HG03558 (cell line): ENCODE data around the gene COMP.

Experiments
- ATAC-seq: cut with Tn5 transposase; IDR thresholded peaks from one replicate; pipeline ENCODE4 v1.9.1; 2021; ENCODE audit warnings: moderate number of reproducible peaks; ENCODE audit not compliant: unreplicated experiment; ENCODE audit errors: extremely low read depth

The COMP gene

DNA sequence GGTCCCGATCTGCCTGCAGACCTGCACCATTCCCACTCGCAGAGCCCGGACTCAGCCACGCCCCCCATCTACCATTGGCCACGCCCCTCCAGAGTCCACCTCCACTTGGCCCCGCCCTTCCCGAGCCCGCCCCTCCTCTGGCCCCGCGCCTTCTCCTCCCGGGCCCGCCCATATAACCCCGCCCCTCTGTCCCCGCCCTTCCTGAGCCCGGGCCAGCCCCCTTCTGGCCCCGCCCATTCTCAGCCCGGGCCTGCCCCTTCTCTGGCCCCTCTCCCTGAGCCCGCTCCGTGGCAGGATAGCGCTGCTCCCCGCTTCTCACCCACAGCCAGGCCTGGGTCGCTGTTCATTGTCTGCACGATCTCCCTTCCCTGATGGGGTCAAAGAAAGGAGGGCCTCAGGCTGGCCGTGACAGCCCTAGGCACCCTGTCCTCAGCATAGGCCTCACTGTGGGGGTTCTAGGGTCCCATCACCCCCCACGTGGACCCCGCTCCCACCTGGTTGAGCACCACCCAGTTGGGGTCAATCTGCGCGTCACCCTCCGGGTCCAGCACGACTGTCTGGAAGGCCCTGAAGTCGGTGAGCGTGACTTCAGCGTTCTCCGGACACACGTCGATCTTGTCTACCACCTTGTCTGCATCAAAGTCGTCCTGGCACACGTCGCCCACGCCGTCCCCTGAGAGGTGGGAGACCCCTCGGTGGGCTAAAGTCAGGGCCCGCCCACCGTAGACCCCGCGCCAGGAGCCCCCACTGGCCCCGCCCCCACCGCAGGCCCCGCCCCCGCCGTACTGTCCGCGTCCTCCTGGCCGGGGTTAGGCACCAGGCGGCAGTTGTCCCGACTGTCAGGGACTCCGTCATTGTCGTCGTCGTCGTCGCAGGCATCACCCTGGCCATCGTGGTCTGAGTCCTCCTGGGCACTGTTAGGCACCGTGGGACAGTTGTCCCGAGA, 5.7 kb downstream of the COMP start:
- ATAC-seq: no peak

DNA sequence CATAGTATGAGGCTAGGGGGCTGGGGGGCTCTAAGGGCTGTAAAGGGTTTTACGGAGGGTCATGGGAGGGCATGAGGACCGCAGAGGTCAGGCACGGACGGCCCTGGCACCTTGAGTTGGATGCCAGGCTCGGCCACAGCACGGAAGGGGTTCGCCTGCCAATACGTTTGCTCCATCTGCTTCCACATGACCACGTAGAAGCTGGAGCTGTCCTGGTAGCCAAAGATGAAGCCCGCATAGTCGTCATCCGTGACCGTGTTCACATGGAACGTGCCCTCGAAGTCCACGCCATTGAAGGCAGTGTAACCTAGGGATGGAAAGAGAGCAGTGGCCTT, 6.4 kb downstream of the COMP start:
- ATAC-seq: no peak

GRCh38 chr19:18783958-18784785, 6.9 kb downstream of the COMP start:
- no peak for ATAC-seq

DNA sequence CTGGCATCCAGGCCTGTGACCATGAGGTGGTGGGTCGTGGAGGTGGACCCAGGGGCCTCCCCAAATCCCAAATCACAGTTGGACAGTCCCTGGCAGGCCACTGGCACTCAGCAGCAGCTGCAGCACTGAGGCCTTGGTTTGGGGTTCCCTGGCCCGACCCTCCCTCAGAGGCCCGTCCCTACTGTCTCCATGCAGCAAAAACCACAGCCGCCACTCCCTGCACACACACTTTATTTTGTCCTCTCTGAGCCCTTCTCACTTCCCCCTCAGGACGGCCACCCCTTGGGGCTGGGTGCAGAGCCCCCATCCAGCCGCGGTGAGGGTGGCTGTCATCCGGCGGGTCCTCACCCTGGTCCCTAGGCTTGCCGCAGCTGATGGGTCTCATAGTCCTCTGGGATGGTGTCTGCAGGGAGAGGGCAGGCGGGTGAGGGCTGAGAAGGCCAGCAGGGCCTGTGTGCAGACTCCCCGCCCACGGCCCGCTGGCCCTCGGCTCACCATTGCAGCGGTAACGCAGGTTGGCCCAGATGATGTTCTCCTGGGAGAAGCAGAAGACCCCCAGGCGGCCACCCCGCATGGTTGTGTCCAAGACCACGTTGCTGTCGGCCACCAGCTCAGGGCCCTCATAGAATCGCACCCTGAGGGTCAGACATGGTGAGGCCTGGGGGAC, 8.4 kb downstream of the COMP start:
- no peak for ATAC-seq

DNA sequence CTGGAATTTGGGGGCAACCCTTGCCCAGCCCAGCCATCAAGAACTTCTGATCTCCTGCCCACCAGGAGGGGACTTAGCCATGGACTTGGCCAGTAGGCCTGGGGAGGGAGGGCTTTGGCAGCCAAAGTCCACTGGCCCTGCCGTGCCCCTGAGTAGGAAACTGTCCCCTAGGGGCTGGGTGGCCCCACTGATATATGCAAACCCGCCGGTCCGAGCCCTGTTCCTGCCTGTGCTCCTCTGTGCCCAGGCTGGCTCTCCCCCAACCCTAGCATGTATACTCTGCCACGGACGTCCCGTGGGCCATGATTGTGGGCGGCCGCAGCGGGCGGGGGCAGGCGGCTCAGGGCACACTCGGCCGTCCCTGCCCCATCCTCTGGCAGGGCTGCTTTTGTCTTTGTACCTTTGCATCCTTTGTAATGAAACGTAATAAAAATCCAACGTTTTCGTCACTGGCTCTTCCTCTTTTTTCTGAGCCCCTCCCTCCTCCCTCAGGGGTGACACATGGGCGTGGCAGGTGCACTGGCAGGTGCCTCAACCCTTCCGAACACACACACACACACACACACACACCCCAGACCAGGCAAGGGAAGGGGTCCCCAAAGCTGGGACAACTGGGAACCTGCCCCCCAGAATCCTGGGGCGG, 9.1 kb downstream of the COMP start:
- no peak for ATAC-seq

GRCh38 chr19:18781047-18781600, 10.0 kb downstream of the COMP start:
- no peak for ATAC-seq

GRCh38 chr19:18780631-18781030, 10.5 kb downstream of the COMP start:
- ATAC-seq: no peak

- no peak for ATAC-seq
Measured at GRCh38 chr19:18780081-18780480, 11.0 kb downstream of the COMP start.

- ATAC-seq: no peak
Measured at GRCh38 chr19:18778826-18779495, 12.1 kb downstream of the COMP start.

- no peak for ATAC-seq
Measured at GRCh38 chr19:18778076-18778389, 13.1 kb downstream of the COMP start.

GRCh38 chr19:18777301-18778075, 13.6 kb downstream of the COMP start:
- no peak for ATAC-seq

DNA sequence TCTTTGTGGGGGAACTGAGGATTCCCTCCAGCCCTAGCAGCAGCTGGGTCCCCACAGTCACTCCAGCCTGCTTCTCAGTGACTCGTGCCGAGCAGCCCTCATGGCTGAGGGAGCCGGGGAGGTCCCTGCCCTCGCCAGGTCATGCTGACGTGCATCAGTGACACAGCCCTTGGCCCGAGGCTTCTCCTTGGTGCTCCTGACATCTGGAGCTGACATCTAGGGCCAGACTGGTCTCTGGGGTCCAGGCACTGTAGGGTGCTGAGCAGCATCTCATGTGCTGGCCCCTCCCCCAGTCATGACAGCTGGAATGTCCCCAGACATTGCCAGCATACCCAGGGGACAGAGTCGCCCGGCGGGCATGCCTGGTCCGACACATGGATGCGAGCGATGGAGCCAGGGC, 14.4 kb downstream of the COMP start:
- no peak for ATAC-seq

DNA sequence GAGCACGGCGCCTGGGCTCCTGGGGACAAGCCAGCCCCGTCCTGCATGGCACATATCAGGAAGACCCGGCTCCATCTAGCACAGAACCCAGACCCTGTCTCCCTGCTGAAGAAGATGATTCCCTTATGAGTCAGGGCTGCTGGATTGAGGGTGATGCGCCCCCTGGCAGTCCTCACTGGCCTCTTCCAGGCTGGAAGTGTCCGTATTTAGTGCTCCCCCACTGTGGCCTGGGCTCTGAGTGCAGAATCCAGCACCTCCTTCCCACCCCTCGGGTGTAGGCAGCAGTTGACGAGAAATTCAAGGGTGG, 14.9 kb downstream of the COMP start:
- ATAC-seq: no peak

GRCh38 chr19:18775586-18776287, 15.4 kb downstream of the COMP start:
- ATAC-seq: no peak

- ATAC-seq: no peak
Measured at GRCh38 chr19:18774782-18775444, 16.2 kb downstream of the COMP start.

DNA sequence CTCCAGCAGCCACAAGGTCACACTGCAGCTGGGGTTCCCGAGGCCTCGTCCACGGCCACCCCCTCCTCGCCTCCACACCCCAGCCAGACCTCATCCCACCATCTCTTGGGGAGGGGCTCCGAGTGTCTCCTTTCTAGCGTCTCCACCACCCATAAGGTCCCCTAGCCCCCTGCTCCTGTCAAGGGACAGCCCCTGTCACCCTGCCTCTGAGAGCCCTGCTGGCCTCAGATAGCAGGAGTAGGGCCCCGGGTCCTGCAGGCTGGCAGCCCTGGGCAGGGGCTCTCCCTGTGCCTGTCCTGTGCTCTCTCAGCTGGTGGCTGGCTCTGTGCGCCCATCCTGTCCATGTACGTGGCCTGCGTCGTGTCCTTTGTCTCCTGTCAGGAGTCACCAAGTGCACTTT, 17.0 kb downstream of the COMP start:
- ATAC-seq: no peak

DNA sequence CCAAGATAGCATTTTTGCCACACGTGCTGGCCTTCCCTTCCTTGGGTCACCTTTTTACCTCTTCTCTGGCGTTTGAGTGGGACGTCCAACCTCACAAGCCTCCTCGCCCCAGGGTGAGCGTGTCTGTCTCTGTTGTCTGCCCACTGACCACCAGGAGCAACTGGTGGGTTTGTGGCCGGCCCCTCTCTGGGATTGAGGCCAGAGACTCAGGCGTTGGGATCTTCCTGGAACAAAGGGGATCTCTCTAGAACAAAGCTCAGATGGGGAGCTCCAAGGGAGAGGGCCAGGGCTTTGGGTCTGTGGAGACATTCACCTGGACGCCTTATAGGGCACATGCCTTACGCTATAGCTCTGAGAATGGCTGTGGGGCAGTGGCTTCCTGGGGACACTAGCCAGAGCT, 17.4 kb downstream of the COMP start:
- ATAC-seq: no peak
